ENCODE measurements around the gene TRPV5. TPM values are rescaled to one million over a fixed set of nuclear protein-coding genes. Genes with fewer than 3 reads are reported as not detected.

The TRPV5 gene
- total and polyA plus RNA-seq, 2 donors: 0.26 TPM; not detected in 1

DNA sequence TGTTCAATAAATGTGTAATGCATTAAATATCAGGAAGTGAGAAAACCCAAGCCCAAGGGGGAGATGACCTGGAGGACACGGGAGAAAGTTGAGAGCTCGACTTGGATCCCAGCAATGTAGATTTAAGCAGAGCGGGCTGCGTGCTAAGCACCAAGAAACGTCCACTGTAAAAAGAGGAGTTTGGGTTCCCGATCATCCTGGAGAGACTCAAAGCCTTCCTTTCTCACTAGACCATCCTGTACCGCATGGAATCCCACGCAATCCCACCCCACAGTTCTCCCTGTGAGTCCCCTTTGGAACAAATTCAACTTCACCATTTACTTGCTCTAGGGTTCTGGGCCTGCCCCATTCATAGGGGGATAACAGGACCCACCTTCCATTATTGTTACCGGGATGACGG lies 50.4 kb downstream of the TRPV5 start:
- no peak for DNase-seq (ENCODE audit: extremely low spot score)
- Histone ChIP-seq H3K4me3 (ENCODE audit: low read depth, low read length) (no peak overlapping the region), H3K4me1 (ENCODE audit: insufficient read depth) (no peaks in the 10 kb centered on the region), H3K36me3 (ENCODE audit: insufficient read depth) (no peaks in the 10 kb centered on the region), H3K27ac (ENCODE audit: low read depth) (no peak overlapping the region)
- 84% methylated on average over 10 of the region's 10 CpGs for WGBS

DNA sequence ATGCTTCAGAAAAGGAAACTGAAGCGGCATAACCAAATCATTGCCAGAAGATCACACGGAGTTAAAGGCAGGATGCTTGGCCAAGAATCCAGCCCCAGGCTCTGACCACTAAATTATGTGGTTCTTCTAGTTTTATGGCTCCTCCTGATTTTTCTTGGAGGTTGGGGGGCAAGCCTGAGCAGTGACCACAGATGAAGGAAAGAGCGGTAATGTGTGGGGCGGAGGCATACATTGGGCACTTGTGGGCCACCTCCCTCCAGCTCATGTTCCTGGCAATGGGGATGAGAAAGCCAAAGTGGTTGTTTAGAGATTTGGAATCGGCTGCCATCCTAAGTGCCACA lies 51.2 kb downstream of the TRPV5 start:
- no peak for DNase-seq (ENCODE audit: extremely low spot score)
- Histone ChIP-seq H3K36me3 (ENCODE audit: insufficient read depth) (no peaks in the 10 kb centered on the region), H3K4me1 (ENCODE audit: insufficient read depth) (no peaks in the 10 kb centered on the region), H3K4me3 (ENCODE audit: low read depth, low read length) (no peak overlapping the region), H3K27ac (ENCODE audit: low read depth) (no peak overlapping the region)
- 76% methylated on average over 5 of the region's 5 CpGs for WGBS

DNA sequence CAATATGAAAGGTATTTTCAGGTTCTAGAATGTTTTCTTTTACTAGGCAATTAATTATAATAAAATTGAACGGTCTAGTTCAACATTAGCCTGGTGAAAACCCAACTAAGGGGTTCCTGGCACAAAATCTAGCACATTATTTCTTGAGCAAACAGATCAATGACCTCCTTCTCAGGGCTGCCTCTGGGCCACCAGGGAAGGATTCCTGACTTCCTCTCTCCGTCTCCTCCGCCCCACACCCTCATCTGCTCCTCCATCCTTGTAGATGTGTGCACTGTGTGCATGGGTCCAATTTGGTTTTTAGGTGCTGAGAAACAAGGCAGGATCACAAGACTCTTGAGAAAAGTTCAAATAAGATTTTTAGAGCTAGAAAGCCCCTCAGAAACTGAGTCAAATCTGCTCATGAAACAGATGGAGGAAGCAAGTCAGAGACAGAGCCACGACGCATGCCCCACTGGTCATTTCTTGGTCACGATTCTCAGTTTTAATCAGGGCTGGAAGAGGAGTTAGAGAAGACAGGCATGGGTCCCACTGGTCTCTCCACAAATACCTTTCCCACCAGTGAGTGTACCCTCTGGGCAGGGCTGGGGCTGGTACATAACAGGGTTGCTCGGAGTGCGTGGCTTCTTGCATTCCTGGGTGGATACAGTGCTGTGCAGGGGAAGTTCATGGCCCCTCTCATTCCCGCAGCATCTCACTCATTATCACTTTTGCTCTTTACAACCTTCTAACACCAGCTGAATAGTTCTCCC lies 51.8 kb downstream of the TRPV5 start:
- whole genome bisulfite sequencing: 78% methylated on average over 9 of the region's 9 CpGs
- Histone ChIP-seq H3K36me3 (ENCODE audit: insufficient read depth) (no peaks in the 10 kb centered on the region), H3K4me1 (ENCODE audit: insufficient read depth) (no peaks in the 10 kb centered on the region), H3K27ac (ENCODE audit: low read depth) (no peak overlapping the region), H3K4me3 (ENCODE audit: low read depth, low read length) (no peak overlapping the region)
- DNase-seq (ENCODE audit: extremely low spot score): no peak

DNA sequence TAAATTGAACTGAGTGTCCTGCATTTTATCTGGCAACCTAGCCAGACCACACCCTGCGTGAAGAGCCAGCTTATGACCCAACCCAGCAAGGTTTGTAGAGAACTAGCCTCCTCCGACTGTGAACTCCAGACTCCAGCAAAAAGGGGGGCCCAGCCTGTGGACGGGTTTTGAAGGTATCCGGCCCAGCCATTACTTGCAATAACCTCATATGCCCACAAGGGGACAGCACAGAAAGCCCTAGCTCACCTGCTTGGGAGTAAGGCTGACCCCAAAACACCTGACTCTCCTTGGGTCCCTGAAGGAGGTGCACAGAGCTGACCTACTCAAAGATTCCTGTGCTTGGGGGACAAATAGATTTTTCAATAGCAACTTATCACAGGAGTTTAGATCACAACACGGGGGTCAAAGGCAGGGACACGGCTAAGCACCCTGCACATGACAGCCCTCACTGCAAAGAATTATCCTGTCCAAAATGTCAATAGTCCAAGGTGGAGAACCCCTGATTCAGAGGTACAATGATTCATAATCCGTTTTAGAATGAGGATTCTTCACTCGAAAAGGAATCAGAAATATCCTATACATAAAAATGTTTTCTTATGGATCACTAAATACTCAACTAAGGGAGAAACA lies 52.6 kb downstream of the TRPV5 start:
- DNase-seq (ENCODE audit: extremely low spot score): no peak
- 32% methylated on average over 8 of the region's 8 CpGs for WGBS
- H3K27ac ChIP-seq (ENCODE audit: low read depth): no peak overlapping the region
- no peak overlapping the region for H3K4me3 ChIP-seq (ENCODE audit: low read depth, low read length)
- H3K36me3 ChIP-seq (ENCODE audit: insufficient read depth): no peaks in the 10 kb centered on the region
- no peaks in the 10 kb centered on the region for H3K4me1 ChIP-seq (ENCODE audit: insufficient read depth)

DNA sequence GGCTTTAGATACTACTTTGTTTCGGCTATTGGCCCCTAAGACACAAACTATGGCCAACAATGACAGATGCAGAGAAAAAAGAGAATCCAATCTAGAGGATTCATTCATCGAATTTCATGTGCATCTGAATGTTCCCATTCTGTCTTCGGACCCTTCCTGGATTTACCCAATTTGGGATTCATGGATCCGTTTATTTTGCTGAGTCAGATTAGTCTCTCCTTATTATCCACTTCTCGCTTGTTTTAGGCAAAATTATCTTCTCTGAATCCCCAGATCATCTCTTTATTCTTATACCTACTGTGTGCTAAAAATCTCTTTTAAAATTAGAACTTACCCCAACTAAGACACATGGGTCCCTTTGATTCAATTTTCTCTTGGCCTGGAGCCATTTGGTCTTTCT lies 54.5 kb downstream of the TRPV5 start:
- 89% methylated on average over 5 of the region's 5 CpGs for WGBS
- DNase-seq (ENCODE audit: extremely low spot score): no peak
- no peaks in the 10 kb centered on the region for H3K4me1 ChIP-seq (ENCODE audit: insufficient read depth)
- no peak overlapping the region for H3K4me3 ChIP-seq (ENCODE audit: low read depth, low read length)
- no peak overlapping the region for H3K27ac ChIP-seq (ENCODE audit: low read depth)
- H3K36me3 ChIP-seq (ENCODE audit: insufficient read depth): no peaks in the 10 kb centered on the region

DNA sequence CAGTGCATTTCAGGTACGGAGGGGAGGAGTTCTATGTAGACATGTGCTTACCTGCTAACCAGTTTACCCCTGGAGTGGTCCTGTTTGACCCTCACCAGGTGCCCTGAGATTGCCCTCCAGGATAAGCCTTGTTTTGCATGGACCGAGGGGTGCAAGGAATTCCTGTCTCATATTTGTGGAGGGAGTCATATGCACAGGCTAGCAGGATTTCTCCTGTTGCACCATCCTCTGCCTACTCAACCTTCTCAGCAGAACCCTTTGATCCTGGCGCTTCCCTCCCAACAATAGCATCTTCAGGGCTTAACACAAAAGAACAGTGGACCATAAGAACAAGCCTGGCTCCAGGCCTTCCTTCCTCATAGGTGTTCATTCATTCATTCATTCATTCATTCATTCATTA lies 55.2 kb downstream of the TRPV5 start:
- H3K27ac ChIP-seq (ENCODE audit: low read depth): no peak overlapping the region
- no peak for DNase-seq (ENCODE audit: extremely low spot score)
- H3K4me3 ChIP-seq (ENCODE audit: low read depth, low read length): no peak overlapping the region
- 87% methylated on average over 3 of the region's 3 CpGs for WGBS
- H3K4me1 ChIP-seq (ENCODE audit: insufficient read depth): no peaks in the 10 kb centered on the region
- no peaks in the 10 kb centered on the region for H3K36me3 ChIP-seq (ENCODE audit: insufficient read depth)

DNA sequence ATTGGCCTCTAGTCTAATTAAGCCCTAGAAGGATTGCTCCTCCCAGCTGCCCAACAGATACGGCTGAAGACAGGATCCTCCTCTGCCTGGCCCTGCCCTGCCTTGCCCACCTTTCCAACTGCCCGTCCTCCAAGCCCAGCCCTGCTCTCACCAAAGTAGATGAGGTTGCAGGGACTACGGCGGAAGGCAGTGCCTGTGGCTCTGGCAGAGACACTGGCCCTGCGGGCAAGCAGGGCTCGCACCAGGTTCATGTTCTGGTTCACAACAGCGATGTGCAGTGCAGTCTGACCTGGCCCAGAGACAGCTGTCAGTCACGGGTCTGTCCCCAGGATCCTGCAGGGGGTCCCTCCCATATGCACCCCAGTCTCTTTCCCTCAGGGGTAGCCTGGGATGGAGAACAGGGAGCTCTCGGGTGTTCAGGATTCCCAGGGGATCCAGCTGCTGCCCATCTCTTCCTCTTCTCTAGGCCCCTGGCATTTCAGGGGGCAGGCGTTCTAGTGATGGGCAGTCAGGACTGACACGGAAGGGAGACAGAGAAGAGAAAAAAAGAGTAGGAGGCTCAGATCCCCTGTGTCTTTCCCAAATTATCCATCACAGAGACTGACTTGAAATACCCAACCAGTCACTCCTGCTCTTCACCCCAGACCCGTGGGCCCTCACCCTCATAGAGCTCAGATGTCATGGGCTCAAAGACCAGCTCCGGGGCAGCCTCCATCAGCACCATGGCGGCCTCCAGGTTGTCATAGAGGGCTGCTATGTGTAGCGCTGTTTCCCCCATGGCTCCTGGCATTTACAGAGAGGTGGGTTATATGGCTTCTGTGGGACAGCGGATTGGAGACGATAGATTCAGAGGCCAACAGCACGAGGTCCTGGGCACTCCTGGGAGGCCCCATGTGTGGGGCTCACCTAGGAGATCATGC lies 56.3 kb downstream of the TRPV5 start:
- 80% methylated on average over 18 of the region's 18 CpGs for WGBS
- DNase-seq (ENCODE audit: extremely low spot score): no peak

DNA sequence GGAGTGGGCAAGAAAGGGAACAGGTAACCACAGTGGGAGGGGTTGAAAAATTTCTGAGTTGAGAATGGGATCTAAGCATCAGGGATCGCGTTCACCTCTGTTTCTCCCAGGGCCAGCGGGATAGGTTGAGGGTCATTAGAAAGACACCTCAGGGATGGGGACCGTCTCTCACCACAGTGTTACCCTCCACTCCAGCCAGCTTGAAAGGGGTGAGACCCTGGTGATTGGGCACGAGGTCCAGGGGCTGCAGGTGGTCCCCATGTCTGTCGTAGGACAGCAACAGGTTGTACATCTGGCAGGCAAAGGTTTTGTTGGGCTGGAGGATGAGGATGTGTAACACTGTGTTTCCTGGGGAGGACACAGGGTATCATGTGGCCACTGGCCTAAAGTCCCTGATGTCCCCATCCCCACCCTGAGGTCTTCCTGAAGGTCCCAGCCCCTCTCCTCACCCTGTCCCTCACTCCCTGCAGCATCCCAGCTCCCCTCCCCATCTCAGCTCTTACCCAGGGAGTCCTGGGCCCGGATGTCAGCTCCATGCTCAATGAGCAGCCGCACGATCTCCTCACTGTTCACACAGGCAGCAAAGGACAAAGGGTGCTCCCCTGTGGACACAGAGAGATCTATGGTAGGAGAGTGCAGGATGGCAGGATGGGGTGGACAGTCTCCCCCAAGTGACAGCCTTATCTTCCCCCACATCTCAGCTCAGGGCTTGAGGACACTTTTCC lies 57.1 kb downstream of the TRPV5 start:
- no peak for DNase-seq (ENCODE audit: extremely low spot score)
- Histone ChIP-seq H3K36me3 (ENCODE audit: insufficient read depth) (no peaks in the 10 kb centered on the region), H3K4me3 (ENCODE audit: low read depth, low read length) (no peak overlapping the region), H3K27ac (ENCODE audit: low read depth) (no peak overlapping the region), H3K4me1 (ENCODE audit: insufficient read depth) (no peaks in the 10 kb centered on the region)
- 77% methylated on average over 9 of the region's 9 CpGs for WGBS

More for the DNA sequence above, 56.3 kb downstream of the TRPV5 start:
- no peaks in the 10 kb centered on the region for H3K36me3 ChIP-seq (ENCODE audit: insufficient read depth)
- H3K27ac ChIP-seq (ENCODE audit: low read depth): no peak overlapping the region
- no peaks in the 10 kb centered on the region for H3K4me1 ChIP-seq (ENCODE audit: insufficient read depth)
- H3K4me3 ChIP-seq (ENCODE audit: low read depth, low read length): no peak overlapping the region

DNA sequence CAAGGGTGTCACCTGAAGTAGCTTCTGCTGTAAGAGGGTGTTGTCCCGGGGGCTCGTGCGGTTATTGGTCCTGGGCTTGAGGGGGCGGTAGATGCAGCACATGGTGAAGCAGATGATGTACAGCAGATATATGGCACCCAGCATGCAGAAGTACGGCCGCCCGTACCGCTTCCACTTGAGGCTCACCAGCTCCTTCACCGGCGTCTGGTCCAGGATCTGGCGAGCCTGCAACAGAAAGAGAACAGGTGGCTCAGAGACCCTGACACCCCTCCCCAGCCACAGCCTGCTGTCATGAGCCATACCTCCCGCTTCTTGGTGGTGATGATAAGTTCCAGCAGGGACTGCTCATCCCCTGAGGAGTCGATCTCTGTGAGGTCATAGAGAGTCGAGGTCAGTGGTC lies 58.1 kb downstream of the TRPV5 start:
- no peaks in the 10 kb centered on the region for H3K4me1 ChIP-seq (ENCODE audit: insufficient read depth)
- 85% methylated on average over 14 of the region's 14 CpGs for WGBS
- H3K36me3 ChIP-seq (ENCODE audit: insufficient read depth): no peaks in the 10 kb centered on the region
- H3K4me3 ChIP-seq (ENCODE audit: low read depth, low read length): no peak overlapping the region
- no peak for DNase-seq (ENCODE audit: extremely low spot score)
- H3K27ac ChIP-seq (ENCODE audit: low read depth): no peak overlapping the region

DNA sequence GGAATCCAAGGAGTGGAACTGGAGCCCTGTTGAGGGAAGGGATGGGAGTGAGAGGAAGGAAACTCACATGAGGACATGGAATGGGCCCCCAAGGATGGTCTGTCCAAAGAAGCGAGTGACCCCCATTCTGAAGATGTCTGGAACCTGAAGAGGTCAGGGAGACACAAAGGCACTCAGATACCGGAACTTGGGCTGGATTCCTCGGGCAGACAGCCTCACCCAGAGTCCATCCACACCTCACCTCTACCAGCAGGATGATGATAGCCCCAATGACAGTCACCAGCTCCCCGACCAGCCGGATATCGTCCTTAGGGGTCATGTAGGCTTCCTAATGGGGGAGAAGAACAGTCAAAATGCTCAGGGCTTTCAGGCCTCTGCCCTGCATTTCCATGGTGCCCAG lies 58.7 kb downstream of the TRPV5 start:
- DNase-seq (ENCODE audit: extremely low spot score): no peak
- Histone ChIP-seq H3K4me1 (ENCODE audit: insufficient read depth) (no peaks in the 10 kb centered on the region), H3K36me3 (ENCODE audit: insufficient read depth) (no peaks in the 10 kb centered on the region), H3K4me3 (ENCODE audit: low read depth, low read length) (no peak overlapping the region), H3K27ac (ENCODE audit: low read depth) (no peak overlapping the region)
- 94% methylated on average over 6 of the region's 6 CpGs for WGBS

DNA sequence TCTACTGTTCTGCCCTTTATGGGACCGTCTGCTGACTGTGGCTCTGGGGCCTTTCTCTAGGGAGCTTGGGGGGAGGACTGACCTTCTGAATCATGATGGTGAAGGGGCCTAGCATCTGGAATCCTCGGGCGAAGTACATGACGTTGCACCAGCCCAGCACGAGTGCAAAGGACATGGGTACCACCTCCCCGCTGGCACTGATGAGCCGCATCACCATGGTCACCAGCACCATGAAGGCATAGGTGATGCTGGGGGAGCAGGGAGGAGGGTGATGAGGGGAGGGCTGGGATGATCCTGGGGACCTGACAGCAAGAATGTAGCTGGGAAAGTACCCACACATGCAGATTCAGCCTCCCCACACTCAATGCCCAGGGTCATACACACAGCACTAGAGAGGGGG lies 59.1 kb downstream of the TRPV5 start:
- Histone ChIP-seq H3K4me1 (ENCODE audit: insufficient read depth) (no peaks in the 10 kb centered on the region), H3K27ac (ENCODE audit: low read depth) (no peak overlapping the region), H3K4me3 (ENCODE audit: low read depth, low read length) (no peak overlapping the region), H3K36me3 (ENCODE audit: insufficient read depth) (no peaks in the 10 kb centered on the region)
- 86% methylated on average over 7 of the region's 7 CpGs for WGBS
- DNase-seq (ENCODE audit: extremely low spot score): no peak

DNA sequence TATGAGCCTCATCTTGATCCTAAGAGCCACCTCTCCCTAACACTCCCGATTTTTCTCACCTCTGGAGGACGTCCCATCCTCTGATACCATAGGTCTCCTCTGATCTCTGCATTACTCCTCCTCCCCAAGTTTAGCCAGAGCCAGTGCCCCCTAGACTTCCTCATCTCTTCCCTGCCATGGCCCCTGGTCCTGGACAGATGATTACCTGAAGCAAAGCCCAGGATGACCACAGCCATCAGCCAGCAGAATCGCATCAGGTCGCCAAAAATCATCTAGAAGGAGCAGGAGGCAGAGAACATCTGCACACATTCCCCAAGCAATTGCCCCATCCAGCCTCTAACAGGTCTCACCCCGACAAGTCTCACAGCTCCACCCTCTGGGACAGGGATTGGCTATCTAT lies 59.7 kb downstream of the TRPV5 start:
- WGBS: 85% methylated on average over 5 of the region's 5 CpGs
- no peak for DNase-seq (ENCODE audit: extremely low spot score)

DNA sequence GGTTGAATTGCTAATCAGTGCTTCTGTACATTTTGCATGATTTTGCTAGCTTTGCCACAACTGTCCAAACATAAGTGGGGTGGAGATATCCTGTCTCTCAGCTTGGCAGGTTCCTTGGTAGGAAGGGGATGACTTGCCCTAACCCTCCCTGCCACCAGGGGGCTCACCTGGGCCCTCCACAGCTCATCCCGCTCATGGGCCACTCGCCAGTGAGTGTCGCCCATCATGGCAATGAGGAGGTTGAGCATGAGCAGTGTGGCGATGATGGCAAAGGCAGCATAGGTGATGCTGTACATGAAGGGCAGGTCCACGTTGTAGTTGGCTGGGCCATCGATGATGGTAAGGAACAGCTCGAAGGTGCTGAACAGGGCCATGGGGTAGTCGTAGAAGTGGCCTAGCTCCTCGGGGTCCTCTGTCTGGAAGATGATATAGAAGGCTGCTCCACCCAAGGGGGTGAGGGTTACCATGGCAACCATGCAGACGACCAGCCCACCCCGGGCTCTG lies 60.2 kb downstream of the TRPV5 start:
- no peak for DNase-seq (ENCODE audit: extremely low spot score)
- Histone ChIP-seq H3K36me3 (ENCODE audit: insufficient read depth) (peaks cover 2% of the 10 kb centered on the region), H3K27ac (ENCODE audit: low read depth) (no peak overlapping the region), H3K4me1 (ENCODE audit: insufficient read depth) (no peaks in the 10 kb centered on the region), H3K4me3 (ENCODE audit: low read depth, low read length) (no peak overlapping the region)
- whole genome bisulfite sequencing: 79% methylated on average over 11 of the region's 11 CpGs

More for the DNA sequence above, 59.7 kb downstream of the TRPV5 start:
- Histone ChIP-seq H3K36me3 (ENCODE audit: insufficient read depth) (peaks cover 2% of the 10 kb centered on the region), H3K27ac (ENCODE audit: low read depth) (no peak overlapping the region), H3K4me1 (ENCODE audit: insufficient read depth) (no peaks in the 10 kb centered on the region), H3K4me3 (ENCODE audit: low read depth, low read length) (no peak overlapping the region)

All from urinary bladder (tissue), 4 donors.